NCI-H82 treated with DMSO at 0.1 percent for 48 hours (cell line): ENCODE results near the gene TAS2R4.
"Not testable (repeated sequence)": the region's sequence is repeated elsewhere in the genome, so short reads cannot be mapped to it uniquely, and the experiment has no call there.

Experiments used
- DNase-seq: peaks from one replicate; lab custom pipeline; 2025; ENCODE audit not compliant: unreplicated experiment; lab: John Stamatoyannopoulos, UW

TAS2R4 gene

DNA sequence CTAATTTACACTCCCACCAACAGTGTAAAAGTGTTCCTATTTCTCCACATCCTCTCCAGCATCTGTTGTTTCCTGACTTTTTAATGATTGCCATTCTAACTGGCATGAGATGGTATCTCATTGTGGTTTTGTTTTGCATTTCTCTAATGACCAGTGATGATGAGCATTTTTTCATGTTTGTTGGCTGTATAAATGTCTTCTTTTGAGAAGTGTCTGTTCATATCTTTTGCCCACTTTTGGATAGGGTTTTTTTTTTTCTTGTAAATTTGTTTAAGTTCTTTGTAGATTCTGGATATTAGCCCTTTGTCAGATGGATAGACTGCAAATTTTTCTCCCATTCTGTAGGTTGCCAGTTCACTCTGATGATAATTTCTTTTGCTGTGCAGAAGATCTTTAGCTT, 46.0 kb downstream of the TAS2R4 start:
- DNase-seq, result not testable (repeated sequence)
